Endometrial microvascular endothelial cells (primary cell): ENCODE data around the gene NFS1. TPM values are rescaled to one million over a fixed set of nuclear protein-coding genes. Genes with fewer than 3 reads are reported as not detected.
"Not testable (repeated sequence)": the region's sequence is repeated elsewhere in the genome, so short reads cannot be mapped to it uniquely, and the experiment has no call there.

Experiments used
- in situ Hi-C: cut with HindIII; loops from 2 replicates; pipeline ENCODE4 v1.10.0; 2017; ENCODE audit warnings: low sequenced_read_pairs, low pct_unique_long_range_greater_than_20kb; ENCODE audit errors: inconsistent ontology term
- total RNA-seq: library from RNA; depleted of rRNA; stranded (reverse); fragments of >200 nt; gene quantifications from one replicate; pipeline ENCODE4 v1.2.3, GENCODE V29; 2015; ENCODE audit errors: inconsistent ontology term

NFS1 gene
- total RNA-seq, 1 donor from 2014 or later: 25.6 TPM

GRCh38 chr20:35730583-35731468 lies 31.7 kb upstream of the NFS1 start:
- in situ Hi-C loops: loop anchor here (10.0 kb wide), 1 partner anchor 154 kb away; no protein-coding TSS in a partner anchor

- in situ Hi-C loops: loop anchor here (10.0 kb wide), 1 partner anchor 155 kb away; no protein-coding TSS in a partner anchor
Observed at GRCh38 chr20:35729836-35730582, 30.9 kb upstream of the NFS1 start.

- in situ Hi-C loops: no loop called here
Observed at GRCh38 chr20:35729283-35729807, 30.2 kb upstream of the NFS1 start.

DNA sequence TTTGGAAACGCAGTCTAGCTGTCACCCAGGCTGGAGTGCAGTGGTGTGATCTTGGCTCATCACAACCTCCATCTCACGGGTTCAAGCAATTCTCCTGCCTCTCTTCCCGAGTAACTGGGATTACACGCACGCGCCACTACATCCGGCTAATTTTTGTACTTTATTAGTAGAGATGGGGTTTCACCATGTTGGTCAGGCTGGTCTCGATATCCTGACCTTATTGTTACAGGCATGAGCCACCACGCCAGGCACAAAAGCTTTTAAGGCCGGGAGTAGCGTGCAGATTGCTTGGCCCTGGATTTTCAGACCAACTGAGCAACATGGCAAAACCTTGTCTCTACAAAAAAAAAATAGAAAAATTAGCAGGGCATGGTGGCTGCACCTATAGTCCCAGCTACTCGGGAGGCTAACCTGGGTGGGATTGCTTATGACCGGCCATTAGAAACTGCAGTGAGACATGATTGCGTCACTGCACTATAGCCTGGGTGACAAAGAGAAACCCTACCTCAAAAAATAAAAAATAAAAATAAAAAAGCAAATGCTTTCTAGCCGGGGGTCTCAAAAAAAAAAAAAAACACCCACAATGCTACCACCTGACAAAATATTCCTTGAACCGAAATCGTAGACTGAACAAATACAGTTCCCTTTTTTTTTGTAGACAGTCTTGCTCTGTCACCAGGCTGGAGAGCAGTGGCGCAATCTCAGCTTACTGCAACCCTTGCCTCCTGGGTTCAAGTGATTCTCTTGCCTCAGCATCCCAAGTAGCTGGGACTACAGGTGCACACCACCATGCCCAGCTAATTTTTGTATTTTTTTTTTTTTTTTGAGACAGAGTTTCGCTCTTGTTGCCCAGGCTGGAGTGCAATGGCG lies 27.9 kb upstream of the NFS1 start:
- in situ Hi-C loops: no loop called here

DNA sequence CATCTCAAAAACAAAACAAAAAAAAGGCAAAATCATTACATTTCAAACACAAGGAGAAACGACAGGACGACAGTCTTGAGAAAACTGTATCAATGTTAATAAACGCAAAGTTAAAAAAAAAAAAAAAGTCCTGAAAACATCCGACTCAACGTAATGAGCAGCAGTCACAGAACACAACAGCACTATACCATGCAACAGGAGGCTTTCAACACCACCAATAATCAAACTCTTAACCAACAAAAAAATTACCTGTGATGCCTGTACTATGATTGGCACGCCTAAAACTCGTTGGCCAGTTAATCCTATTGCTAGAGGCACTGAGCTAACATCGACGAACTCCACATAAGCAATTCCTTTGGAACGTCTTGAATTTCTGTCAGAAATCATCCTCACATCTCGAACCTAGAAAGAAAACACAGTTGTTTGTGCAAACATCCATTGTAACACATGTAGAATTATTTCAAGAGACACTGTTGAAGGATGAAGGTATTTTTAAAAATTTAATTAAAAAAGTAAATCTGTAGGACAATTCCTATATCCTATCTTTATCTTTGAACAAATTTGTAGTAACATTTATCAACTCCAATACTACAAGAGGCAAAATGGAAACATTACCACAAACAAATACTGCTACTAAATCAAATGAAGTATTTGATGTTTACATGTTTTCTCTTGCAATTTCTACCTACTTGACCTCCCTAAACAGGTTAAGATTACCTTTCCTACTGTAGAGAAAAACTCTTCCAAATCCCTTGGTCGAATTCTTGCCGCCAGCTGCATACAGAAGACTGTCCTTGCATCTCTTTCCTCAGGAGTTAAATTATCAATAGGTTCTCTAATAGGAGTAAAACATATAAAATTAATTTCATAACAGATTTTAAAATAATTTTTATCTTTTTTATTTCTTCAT lies 25.4 kb upstream of the NFS1 start:
- in situ Hi-C loops: no loop called here

DNA sequence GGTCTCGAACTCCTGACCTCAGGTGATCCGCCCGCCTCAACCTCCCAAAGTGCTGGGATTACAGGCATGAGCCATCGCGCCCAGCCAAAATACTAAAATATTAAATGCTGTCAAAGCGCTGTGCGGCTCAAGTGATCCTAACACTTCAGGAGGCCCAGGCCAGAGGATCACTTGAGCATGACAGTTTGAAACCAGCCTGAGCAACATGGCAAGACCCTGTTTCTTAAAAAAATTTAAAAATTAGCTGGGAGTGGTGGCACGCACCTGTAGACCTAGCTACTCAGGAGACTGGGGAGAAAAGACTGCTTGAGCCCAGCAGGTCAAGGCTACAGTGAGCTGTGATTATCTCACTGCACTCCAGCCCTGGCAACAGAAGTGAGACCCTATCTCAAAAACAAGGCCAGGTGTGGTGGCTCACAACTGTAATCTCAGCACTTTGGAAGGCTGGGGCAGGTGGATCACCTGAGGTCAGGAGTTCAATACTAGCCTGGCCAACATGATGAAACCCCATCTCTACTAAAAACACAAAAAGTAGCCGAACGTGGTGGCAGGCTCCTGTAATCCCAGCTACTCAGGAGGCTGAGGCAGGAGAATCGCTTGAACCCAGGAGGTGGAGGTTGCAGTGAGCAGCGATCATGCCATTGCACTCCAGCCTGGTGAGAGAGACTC lies 24.6 kb upstream of the NFS1 start:
- in situ Hi-C loops: not testable (repeated sequence)

DNA sequence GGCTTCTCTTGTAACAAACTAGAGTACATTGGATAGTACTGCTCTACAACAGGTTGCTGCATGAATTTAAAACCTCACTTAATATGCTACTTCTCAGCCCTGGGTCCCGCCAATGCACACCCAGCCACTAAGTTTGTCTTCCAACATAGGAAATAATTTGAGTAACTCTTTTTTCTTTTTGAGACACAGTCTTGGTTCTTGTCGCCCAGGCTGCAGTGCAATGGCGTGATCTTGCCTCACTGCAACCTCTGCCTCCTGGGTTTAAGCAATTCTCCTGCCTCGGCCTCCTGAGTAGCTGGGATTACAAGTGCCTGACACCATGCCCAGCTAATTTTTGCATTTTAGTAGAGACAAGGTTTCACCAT lies 24.1 kb upstream of the NFS1 start:
- in situ Hi-C loops: not testable (repeated sequence)

DNA sequence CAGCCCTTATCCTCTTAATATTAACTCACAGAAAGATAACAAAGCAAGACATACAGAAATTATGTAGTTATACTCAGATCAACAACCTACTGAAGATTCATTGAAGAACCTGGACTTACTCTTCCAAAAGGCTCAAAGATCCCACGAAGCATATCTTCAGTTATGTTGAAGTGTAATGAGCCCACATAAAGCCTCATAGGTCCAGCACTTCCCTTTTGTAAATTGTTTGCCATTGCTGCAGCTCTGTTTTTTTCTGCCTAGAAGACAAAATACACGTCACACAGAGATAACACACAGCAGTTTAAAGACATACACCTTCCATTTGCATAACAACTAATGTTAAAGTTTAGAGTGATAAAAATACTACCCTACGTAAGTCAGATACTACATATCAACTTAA lies 22.5 kb upstream of the NFS1 start:
- in situ Hi-C loops: no loop called here

GRCh38 chr20:35721219-35721618 lies 22.1 kb upstream of the NFS1 start:
- in situ Hi-C loops: no loop called here

DNA sequence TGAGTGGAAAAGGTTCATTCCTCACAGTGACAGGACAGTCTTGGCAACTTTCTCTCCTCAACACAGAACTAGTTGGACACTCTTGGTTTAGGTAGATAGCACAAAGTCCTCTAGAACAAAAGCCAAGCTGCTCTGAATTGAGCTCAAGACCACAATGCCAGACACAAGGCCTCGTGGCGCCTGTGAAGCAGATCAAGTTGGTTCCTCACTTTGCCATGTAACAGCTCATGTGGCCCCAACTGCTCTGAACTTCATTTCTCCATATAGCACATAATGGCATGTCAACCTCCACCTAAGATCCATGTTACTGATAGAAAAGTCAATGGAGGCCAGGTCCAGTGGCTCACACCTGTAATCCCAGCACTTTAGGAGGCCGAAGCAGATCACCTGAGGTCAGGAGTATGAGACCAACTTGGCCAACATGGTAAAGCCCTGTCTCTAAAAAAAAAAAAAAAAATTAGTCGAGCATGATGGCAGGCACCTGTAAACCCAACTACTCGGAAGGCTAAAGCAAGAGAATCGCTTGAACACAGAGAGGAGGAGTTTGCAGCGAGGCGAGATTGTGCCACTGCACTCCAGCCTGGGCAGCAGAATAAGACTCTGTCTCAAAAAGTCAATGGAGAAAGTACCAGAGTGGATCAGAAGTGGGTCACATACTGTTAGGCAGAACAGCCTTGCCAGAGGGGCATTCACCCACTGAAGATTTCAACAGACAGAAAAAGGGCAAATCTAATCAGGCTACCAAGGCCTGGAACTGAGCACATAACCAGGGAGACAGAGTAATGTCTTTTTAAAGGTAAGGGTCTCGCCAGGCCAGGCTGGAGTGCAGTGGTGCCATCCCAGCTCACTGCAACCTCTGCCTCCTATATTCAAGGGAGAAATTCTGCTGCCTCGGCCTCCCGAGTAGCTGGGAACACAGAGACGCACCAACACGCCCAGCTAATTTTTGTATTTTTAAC lies 21.3 kb upstream of the NFS1 start:
- in situ Hi-C loops: no loop called here

- in situ Hi-C loops: no loop called here
Observed at GRCh38 chr20:35719717-35720116, 20.6 kb upstream of the NFS1 start.

- in situ Hi-C loops: no loop called here
Observed at GRCh38 chr20:35718972-35719635, 20.0 kb upstream of the NFS1 start.

DNA sequence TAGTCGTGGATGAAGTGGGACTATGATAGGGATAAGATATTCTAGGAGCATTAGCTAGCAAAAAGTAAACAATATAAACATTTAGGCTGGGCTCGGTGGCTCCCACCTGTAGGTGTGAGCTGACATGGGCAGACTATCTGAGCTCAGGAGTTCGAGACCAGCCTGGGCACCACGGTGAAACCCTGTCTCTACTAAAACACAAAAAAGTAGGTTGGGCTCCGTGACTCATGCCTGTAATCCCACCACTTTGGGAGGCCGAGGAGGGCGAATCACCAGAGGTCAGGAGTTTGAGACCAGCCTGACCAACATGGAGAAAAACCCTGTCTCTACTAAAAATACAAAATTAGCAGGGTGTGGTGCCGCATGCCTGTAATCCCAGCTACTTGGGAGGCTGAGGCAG lies 19.2 kb upstream of the NFS1 start:
- in situ Hi-C loops: not testable (repeated sequence)

- in situ Hi-C loops: no loop called here
Observed at GRCh38 chr20:35716330-35716729, 17.2 kb upstream of the NFS1 start.

DNA sequence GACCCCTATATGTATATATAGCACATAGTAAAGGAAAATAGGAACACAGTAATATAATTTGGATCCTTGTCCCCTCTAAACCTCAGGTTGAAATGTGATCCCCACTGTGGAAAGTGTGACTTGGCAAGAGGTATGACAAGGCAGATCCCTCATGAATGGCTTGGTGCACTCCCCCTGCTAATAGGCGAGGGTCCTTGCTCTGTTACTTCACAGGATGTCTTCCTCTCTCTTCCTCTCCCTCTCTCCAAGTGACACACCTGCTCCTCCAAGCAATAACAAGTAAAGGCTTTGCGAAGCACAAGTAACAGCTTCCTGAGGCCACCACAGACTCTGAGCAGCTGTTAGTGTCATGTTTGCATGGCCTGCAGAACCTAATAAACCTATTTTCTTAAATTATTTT lies 16.5 kb upstream of the NFS1 start:
- in situ Hi-C loops: no loop called here

DNA sequence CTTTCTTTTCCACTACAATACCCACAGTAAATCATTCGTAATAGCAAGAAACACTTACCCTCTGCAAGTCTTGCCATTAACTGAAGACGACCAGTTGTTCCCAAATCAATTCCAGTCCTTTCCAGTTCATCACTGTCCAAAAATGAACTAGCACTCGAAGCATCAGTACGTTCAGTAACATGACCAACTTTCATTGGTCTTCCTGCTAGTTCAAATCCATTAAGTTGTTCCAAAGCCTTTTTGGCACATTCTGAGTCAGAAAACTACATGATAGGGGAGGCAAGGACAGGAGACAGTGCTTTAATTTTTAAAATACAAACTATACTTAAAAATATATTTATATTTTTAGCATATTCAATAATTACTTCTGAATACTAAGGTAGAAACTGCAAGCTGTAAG lies 15.0 kb upstream of the NFS1 start:
- in situ Hi-C loops: no loop called here
